ENCODE measurements around the gene PUM1.
"Not testable (repeated sequence)": the region's sequence is repeated elsewhere in the genome, so short reads cannot be mapped to it uniquely, and the experiment has no call there.

Gene PUM1

GRCh38 chr1:31062867-31063380 is 2.6 kb downstream of the PUM1 start:
- FAIRE-seq = no peak

GRCh38 chr1:31062162-31062866 is 3.2 kb downstream of the PUM1 start:
- FAIRE-seq = not testable (repeated sequence)

GRCh38 chr1:31058012-31058411 is 7.5 kb downstream of the PUM1 start:
- FAIRE-seq = no peak

GRCh38 chr1:31055953-31056352 is 9.6 kb downstream of the PUM1 start:
- FAIRE-seq = no peak

- FAIRE-seq = no peak
Observed at GRCh38 chr1:31055501-31055900, 10.0 kb downstream of the PUM1 start.

- FAIRE-seq = no peak
Observed at GRCh38 chr1:31054958-31055481, 10.5 kb downstream of the PUM1 start.

- no peak for FAIRE-seq
Observed at GRCh38 chr1:31054349-31054748, 11.2 kb downstream of the PUM1 start.

- FAIRE-seq = not testable (repeated sequence)
Observed at GRCh38 chr1:31052613-31053012, 12.9 kb downstream of the PUM1 start.

GRCh38 chr1:31051611-31052010 is 13.9 kb downstream of the PUM1 start:
- FAIRE-seq = no peak

GRCh38 chr1:31047507-31047906 is 18.0 kb downstream of the PUM1 start:
- FAIRE-seq = not testable (repeated sequence)

- no peak for FAIRE-seq
Observed at GRCh38 chr1:31043631-31044030, 21.9 kb downstream of the PUM1 start.

GRCh38 chr1:31042656-31043055 is 22.9 kb downstream of the PUM1 start:
- FAIRE-seq = no peak

- FAIRE-seq = no peak
Observed at GRCh38 chr1:31041529-31041928, 24.0 kb downstream of the PUM1 start.

- FAIRE-seq = no peak
Observed at GRCh38 chr1:31040038-31040437, 25.5 kb downstream of the PUM1 start.

- FAIRE-seq = not testable (repeated sequence)
Observed at GRCh38 chr1:31038935-31039334, 26.6 kb downstream of the PUM1 start.

- FAIRE-seq = no peak
Observed at GRCh38 chr1:31038360-31038759, 27.2 kb downstream of the PUM1 start.

- no peak for FAIRE-seq
Observed at GRCh38 chr1:31036749-31037500, 28.6 kb downstream of the PUM1 start.

- FAIRE-seq = no peak
Observed at GRCh38 chr1:31033598-31033997, 31.9 kb downstream of the PUM1 start.

- FAIRE-seq = no peak
Observed at GRCh38 chr1:31032266-31032665, 33.3 kb downstream of the PUM1 start.

GRCh38 chr1:31031330-31032143 is 34.0 kb downstream of the PUM1 start:
- FAIRE-seq = no peak

- no peak for FAIRE-seq
Observed at GRCh38 chr1:31029026-31029425, 36.5 kb downstream of the PUM1 start.

- FAIRE-seq = no peak
Observed at GRCh38 chr1:31027693-31028526, 37.6 kb downstream of the PUM1 start.
